Measurements from ENCODE around the gene SLC6A17. TPM values are rescaled to one million over a fixed set of nuclear protein-coding genes. Genes with fewer than 3 reads are reported as not detected.

The SLC6A17 gene
- total and polyA plus RNA-seq, 7 donors = under 0.01 to 0.83 (median 0.36) TPM; not detected in 2

GRCh38 chr1:110152133-110152785, 2.0 kb downstream of the SLC6A17 start:
- DNase-seq = no peak
- intact Hi-C loops (cut with DNase I) = no loop called here
- Histone ChIP-seq H3K27ac (no peak overlapping the region), H3K36me3 (no peaks in the 10 kb centered on the region), H3K4me1 (peaks cover 0 to 15% (median 13%) of the 10 kb centered on the region in 4 donors), H3K9me3 (no peaks in the 10 kb centered on the region), H3K27me3 (peaks cover 14 to 69% (median 37%) of the 10 kb centered on the region in 3 donors), H3K4me3 (no peak overlapping the region)
- 51 to 64% methylated on average over 8 of the region's 8 CpGs for WGBS, 2 donors
- TF ChIP-seq POLR2AphosphoS5 (IDR thresholded peaks at IDR 0.05) (no peak), EP300 (IDR thresholded peaks at IDR 0.05) (no peak), CTCF (IDR thresholded peaks at IDR 0.05) (no peak), POLR2A (IDR thresholded peaks at IDR 0.05) (no peak)

GRCh38 chr1:110153407-110153950, 3.2 kb downstream of the SLC6A17 start:
- H3K27ac ChIP-seq = no peak overlapping the region
- no peak for DNase-seq
- no peaks in the 10 kb centered on the region for H3K36me3 ChIP-seq
- H3K27me3 ChIP-seq = peaks cover 14 to 60% (median 37%) of the 10 kb centered on the region in 3 donors
- H3K9me3 ChIP-seq = no peaks in the 10 kb centered on the region
- intact Hi-C loops (cut with DNase I) = no loop called here
- TF ChIP-seq EP300 (IDR thresholded peaks at IDR 0.05) = no peak
- TF ChIP-seq POLR2A (IDR thresholded peaks at IDR 0.05) = no peak
- no peak for TF ChIP-seq CTCF (IDR thresholded peaks at IDR 0.05)
- no peak for TF ChIP-seq POLR2AphosphoS5 (IDR thresholded peaks at IDR 0.05)
- peaks cover 0 to 15% (median 13%) of the 10 kb centered on the region in 4 donors for H3K4me1 ChIP-seq
- H3K4me3 ChIP-seq = no peak overlapping the region

- Histone ChIP-seq H3K4me3 (no peak overlapping the region), H3K27me3 (peaks cover 4 to 35% (median 18%) of the 10 kb centered on the region in 3 donors), H3K4me1 (peaks cover 0 to 5% (median 4%) of the 10 kb centered on the region in 4 donors), H3K9me3 (no peaks in the 10 kb centered on the region), H3K36me3 (no peaks in the 10 kb centered on the region), H3K27ac (no peak overlapping the region)
- WGBS, 2 donors = 17 to 18% methylated on average over 7 of the region's 7 CpGs
- TF ChIP-seq POLR2AphosphoS5 (IDR thresholded peaks at IDR 0.05) = no peak
- intact Hi-C loops (cut with DNase I) = no loop called here
- no peak for DNase-seq
Measured at GRCh38 chr1:110155878-110156522, 5.7 kb downstream of the SLC6A17 start.

- intact Hi-C loops (cut with DNase I) = no loop called here
- peaks cover 0 to 13% (median 0%) of the 10 kb centered on the region in 3 donors for H3K27me3 ChIP-seq
- no peaks in the 10 kb centered on the region for H3K4me1 ChIP-seq
- H3K36me3 ChIP-seq = no peaks in the 10 kb centered on the region
- no peak for DNase-seq
- no peak overlapping the region for H3K27ac ChIP-seq
- 73 to 83% methylated on average over 5 of the region's 5 CpGs for WGBS, 2 donors
- no peak overlapping the region for H3K4me3 ChIP-seq
- H3K9me3 ChIP-seq = peaks cover 0 to 3% (median 0%) of the 10 kb centered on the region in 4 donors
- no peak for TF ChIP-seq POLR2AphosphoS5 (IDR thresholded peaks at IDR 0.05)
- TF ChIP-seq POLR2A (IDR thresholded peaks at IDR 0.05) = no peak
- TF ChIP-seq EP300 (IDR thresholded peaks at IDR 0.05) = no peak
- no peak for TF ChIP-seq CTCF (IDR thresholded peaks at IDR 0.05)
Measured at GRCh38 chr1:110158261-110158660, 8.0 kb downstream of the SLC6A17 start.

GRCh38 chr1:110159168-110159567, 8.9 kb downstream of the SLC6A17 start:
- WGBS, 2 donors = 8 to 24% methylated on average over 2 of the region's 2 CpGs
- TF ChIP-seq POLR2A (IDR thresholded peaks at IDR 0.05) = no peak
- TF ChIP-seq CTCF (IDR thresholded peaks at IDR 0.05) = no peak
- TF ChIP-seq POLR2AphosphoS5 (IDR thresholded peaks at IDR 0.05) = no peak
- no peak for TF ChIP-seq EP300 (IDR thresholded peaks at IDR 0.05)

More at GRCh38 chr1:110159168-110159567, 8.9 kb downstream of the SLC6A17 start:
- H3K36me3 ChIP-seq = no peaks in the 10 kb centered on the region
- DNase-seq = no peak
- no peak overlapping the region for H3K27ac ChIP-seq
- H3K4me3 ChIP-seq = no peak overlapping the region
- peaks cover 0 to 9% (median 0%) of the 10 kb centered on the region in 3 donors for H3K27me3 ChIP-seq
- no peaks in the 10 kb centered on the region for H3K4me1 ChIP-seq
- H3K9me3 ChIP-seq = peaks cover 0 to 3% (median 0%) of the 10 kb centered on the region in 4 donors
- intact Hi-C loops (cut with DNase I) = no loop called here
